Stimulated activated CD4-positive, alpha-beta T cell treated with anti-CD3 and anti-CD28 coated beads, Interleukin-15, amount 100 ng/mL, for 48 hours (primary cell): Measurements from ENCODE around the gene TGM1.
"Not testable (repeated sequence)": the region's sequence is repeated elsewhere in the genome, so short reads cannot be mapped to it uniquely, and the experiment has no call there.

ENCODE experiments used
- DNase-seq, 2 donors: peaks; one replicate each; pipeline ENCODE4 v3.0.0-alpha.2; 2020; ENCODE audit warnings: low read depth in 2 of 2

TGM1 gene

DNA sequence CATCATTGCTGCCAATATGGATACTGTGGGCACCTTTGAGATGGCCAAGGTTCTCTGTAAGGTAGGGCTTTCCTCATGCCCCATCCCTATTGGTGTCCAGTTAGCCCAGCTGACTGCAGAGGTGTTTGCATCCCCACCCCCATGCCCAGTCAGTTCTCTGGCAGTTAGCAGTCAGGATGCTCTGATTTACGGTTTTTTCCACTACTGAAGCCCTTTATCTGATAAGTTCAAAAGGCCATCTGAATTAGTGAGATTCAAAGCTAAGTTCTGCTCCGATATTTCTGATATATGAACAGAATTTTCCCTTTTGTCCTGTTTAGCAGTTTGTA is 29.5 kb downstream of the TGM1 start:
- DNase-seq, result no peak

DNA sequence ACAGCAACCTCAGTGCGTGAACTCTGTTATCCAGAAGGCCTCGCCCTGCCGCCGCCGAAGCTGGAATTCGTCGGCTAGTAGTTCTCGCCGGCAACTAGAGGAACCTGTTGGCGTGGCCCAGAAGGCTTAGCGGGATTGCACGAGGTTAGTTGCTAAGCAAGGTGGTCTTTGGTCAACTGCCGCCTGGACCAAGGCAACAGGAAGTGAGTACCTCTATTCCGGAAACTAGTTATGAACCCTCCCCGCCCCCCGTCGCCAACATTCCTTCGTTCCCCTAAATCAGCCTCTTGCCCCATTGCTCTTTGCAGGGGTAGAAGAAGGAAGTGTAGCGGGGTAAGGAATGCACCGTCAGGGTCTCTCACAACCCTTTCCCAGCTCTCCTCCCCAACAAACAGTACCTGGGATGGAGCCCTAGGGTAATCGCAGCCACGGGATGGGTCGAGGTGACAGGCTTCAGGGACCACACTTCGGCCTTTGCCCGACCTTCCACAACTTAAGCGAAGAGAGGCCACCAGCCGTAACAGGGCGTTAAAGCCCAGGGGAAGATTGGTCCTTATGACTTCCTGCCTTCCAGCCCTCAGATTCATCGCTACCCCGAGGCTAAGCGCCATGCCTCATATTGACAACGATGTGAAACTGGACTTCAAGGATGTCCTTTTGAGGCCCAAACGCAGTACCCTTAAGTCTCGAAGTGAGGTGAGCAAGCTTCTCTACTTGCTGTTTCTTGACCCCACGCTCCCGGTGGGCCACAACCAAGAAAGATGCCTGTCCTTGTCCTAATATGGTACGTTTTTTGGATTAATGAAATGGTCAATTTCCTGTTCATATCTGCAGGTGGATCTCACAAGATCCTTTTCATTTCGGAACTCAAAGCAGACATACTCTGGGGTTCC is 30.1 kb downstream of the TGM1 start, which contains the start of gene GMPR2:
Gene GMPR2, plus strand, starts transcription at position 285 of the 893 bp plus-strand sequence. Its CDS starts 325 bp downstream, at position 610.
- DNase-seq, result no peak

DNA sequence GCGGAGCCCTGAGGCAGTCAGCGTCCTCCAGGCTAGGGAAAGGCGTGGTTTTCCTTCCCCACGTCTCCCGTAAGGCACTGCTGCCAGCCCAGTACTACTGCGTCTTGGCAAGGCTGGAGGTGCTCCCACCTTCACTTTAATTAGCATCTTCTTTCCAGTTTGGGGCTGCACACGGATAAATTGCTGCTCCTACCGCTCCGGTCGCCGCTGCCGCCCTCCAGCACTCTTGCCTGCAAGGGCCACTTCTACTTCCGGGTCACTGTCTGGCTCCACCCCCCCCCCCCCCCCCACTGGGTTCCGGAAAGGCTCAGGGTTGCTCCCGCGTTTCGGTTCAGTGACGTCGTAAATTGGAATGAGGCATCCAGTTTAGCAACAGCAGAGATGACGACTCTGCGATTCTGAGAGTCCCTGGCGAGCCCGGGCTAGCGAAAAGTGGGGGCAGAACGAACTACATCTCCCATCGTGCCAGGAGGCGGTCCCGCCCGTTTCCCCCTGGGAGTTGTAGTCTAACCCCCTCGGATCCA is 30.8 kb downstream of the TGM1 start, which contains the start of gene NEDD8:
Gene NEDD8, minus strand, starts transcription at position 247 of the 524 bp plus-strand sequence. Its CDS starts 100 bp downstream, at position 147.
- peak; percentile 88 to 93 for DNase-seq

DNA sequence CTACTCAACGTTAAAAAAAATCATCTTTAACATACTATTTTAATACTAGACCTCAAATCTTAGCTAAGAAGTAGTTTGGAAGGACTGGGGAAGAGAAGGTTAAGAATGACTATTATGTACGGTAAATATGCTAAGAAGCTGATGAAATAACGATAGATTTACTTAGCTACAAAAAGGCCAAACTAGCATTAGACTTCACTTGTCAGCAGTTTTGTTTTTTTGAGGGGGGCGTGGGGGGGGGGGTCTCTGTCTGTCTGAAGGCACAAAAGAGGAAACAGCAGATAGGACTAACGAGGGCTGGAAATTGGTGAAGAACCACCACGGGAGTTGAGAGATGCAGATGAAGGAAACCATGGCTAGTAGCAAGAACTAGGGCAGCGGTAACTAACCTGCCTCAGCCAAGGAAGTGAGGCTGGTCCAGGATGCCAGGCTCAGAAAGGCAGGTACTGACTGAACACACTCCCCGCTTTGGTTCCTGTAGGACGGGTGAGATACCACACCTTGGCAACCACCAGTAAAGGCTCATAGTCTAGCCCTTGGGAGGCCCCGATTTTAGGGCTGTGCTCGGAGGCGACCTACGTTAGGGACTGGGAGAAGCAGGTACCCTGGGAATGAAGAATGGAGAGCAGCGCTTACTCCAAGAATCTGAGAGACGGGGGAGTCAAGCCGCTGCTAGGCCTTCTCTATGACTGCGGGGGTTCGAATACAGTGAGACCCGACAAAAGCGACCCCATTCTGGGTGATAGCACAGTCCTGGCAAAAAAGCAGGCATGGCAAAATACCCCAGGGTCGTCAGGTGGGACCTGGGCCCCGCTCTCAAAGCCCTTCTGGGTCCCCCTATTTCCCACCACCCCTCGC is 31.5 kb downstream of the TGM1 start:
- DNase-seq, result no peak

DNA sequence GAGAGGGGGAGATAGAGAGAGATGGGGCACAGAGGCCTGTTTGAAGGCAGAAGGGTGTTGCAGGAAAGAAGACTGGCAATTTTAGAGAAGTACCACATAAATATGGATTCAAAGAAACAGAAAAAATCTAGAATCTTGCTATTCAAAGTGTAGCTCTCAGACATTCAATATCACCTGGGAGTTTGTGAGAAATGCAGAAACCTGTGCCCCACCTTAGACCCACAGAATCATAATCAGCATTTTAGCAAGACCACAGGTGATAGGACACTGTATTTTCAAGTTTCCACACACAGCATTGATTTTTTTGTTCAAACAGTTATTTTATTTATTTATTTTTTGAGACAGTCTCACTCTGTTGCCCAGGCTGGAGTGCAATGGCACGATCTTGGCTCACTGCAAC is 34.1 kb downstream of the TGM1 start:
- no peak for DNase-seq

DNA sequence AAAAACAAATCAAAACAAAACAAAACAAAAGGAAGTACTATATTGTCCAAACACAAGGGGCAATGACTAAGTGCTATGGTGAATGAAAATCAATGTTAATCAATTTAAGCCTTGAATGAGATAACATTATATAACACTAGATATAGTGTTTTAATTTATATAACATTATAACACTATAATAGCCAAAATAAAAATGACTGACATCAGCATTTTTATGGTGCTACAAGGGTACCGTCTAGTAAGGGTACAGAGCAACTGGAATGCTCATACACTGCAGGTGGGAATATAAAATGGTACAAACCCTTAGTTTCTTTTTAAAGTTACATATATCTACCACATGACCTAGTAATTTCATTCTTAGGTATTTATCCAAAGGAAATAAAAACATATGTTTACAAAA is 36.5 kb downstream of the TGM1 start:
- DNase-seq, result no peak

DNA sequence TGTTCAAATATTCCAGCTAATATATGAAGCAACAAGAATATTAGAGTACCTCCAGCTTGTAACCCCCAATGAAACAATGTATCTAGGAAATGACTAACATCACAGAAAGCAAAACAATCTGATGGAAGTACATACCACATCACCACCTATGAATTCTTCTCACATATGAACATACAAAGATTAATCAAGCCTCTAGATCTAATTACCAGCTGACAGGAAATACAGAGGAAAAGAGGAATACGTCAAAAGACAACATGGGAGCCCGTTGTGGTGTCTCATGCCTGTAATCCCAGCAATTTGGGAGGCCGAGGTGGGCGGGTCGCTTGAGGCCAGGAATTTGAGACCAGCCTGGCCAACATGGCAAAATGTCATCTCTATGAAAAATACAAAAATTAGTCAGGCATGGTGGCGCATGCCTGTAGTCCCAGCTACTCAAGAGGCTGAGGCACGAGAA is 38.3 kb downstream of the TGM1 start:
- no peak for DNase-seq

DNA sequence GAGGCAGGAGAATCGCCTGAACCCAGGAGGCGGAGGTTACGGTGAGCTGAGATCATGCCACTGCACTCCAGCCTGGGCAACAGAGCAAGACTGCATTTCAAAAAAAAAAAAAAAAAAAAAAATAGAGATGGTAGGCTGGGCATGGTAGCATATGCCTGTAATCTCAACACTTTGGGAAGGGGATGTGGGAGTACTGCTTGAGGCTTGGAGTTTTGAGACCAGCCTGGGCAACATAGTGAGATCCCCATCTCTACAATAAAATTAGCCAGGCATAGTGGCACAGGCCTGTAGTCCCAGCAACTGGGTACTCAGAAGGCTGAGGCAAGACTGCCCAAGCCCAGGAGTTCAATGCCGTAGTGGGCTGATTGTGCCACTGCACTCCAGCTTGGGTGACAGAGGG is 40.0 kb downstream of the TGM1 start:
- DNase-seq, result not testable (repeated sequence)

DNA sequence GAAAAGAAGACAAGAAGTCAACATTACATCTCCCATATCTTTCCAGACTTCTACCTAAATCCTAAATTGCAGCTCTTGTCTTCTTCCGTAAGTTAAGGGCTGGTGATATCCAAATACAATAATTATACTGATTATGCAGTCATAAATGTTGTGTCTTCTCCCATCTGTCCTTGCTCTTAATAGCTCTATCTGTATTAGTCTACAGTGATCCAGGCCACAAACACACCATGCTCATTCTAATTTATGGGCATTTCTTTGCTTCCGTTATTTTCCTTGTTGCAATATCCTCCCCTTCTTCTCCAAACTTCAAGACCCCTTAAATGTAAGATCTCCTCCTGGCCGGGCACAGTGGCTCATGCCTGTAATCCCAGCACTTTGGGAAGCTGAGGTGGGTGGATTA is 43.5 kb downstream of the TGM1 start:
- DNase-seq, result no peak

DNA sequence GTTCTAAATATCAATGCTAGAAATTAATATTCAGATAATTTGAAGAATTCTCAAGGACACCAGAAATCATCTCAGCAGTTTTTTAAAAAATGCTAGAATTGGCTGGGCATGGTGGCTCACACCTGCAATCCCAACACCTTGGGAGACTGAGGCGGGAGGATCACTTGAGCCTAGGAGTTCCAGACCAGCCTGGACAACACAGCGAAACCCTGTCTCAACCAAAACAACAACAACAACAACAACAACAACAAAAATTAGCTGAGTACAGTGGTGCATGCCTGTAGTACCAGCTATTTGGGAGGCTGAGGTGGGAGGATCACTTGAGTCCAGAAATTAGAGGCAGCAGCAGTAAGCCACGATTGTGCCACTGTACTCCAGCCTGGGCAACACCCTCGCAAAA is 43.9 kb downstream of the TGM1 start:
- no peak for DNase-seq

DNA sequence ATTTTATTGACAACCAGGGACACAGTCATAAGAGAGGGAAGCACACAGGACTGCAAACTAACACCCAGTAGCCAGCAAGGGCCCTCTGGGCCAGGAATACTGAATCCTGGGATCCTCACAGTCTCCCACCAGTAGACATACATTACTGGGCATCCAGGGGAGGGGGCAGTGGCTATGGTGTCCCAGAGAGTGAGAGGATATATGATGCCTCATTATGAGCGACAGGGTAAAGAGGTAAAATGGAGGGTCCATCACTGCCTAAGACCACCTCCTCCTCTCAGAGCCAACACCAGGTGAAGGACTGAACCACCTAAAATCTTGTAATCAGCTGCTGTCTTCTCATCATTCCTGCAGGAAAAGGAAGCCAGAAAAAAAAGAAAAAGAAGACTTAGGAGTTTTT is 46.1 kb downstream of the TGM1 start:
- DNase-seq, result not testable (repeated sequence)

DNA sequence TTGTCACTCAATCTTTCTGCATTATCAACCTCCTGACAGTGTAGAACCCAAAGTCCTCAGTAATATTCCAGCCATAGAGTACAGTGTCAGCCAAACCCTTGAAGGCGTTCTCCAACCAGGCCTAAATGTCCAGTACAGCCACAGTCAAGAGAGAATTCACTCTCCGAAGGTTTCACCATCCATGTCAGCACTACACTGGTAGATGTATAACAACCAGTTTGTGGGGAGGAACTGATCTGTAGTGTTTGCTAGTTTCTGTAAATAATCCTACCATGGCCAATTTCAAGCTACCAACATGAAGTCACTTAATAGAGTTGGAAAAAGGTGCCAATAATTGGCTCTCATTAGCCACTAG is 46.7 kb downstream of the TGM1 start:
- DNase-seq, result no peak

DNA sequence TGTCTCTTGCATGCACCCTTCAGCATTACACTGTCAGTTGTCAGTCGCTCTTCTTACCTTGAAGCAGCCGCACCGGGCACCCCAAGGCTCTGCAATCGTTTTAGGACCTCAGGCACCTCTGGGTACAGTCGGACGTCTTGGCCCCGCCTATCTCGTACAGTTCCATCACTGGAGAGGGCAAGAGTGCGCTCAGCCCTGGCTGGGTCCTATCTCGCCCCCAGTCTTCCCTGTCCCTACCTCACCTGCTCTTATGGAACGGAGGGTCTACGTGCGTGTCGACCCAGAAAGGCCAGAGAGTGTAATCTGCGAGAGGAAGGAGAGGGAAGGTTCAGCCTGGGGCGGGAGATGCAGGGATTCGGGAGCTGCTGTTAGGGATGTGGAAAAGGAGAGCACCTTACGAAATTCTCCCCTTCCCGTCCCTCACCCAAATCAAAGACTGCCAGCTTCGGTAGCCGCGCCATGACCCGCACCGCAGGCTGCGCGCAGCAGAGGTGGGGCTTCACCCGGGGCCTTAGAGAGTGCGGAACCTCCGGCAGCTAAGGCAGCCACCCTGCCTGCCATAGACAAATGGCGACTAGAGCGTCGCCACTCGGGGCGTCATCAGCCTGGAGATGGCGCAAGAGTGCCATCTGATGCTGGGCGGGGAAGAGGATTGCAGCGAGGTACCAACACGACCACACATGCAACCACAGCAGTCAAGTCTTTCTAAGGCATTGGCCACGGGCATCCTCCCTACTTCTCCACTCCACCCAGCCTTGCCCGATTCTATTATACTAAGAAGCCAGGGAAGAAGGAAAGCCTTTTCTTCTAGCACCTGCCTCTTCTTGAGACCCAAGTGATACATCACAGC is 47.3 kb downstream of the TGM1 start, which contains the start of gene MDP1:
Gene MDP1, minus strand, starts transcription at position 572 of the 850 bp plus-strand sequence. Its CDS starts 111 bp downstream, at position 461.
- peak; percentile 71 to 77 for DNase-seq

DNA sequence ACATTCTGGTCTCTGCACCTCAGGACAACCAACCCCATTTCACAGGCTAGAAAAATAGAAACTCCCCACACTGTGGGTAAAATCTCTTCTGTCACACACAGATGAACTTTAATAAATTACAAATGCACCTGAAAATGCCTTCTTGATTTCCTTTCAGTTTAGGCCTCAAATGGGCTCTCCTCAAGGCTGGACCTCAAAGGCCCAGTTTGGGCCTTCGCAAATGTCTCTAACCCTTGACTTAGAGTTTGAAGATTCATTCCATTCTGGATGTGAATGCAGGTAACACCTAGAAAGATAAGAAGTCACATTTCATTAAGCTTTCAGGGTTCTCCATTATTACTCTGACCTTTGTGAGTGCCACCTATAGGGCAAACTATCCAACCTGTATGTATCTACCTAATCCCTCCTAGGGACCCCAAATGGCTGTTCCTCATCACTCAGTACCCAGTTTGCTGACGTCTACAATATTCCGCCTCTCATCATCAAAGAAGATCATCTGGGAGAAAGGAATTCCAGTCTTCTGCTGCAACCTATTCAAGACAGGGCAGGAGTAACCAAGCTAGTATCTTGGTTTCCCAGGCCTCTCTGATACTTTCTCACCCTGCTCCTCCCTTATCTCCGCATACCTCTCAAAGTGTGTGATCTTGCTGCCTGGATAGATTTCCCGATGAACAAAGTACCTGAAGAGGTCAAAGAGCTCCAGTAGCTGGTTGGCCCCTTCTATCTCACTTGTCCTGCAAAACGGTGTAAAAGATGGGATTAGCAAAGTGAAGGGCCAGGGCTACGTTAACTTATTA is 48.9 kb downstream of the TGM1 start:
- DNase-seq, result no peak

DNA sequence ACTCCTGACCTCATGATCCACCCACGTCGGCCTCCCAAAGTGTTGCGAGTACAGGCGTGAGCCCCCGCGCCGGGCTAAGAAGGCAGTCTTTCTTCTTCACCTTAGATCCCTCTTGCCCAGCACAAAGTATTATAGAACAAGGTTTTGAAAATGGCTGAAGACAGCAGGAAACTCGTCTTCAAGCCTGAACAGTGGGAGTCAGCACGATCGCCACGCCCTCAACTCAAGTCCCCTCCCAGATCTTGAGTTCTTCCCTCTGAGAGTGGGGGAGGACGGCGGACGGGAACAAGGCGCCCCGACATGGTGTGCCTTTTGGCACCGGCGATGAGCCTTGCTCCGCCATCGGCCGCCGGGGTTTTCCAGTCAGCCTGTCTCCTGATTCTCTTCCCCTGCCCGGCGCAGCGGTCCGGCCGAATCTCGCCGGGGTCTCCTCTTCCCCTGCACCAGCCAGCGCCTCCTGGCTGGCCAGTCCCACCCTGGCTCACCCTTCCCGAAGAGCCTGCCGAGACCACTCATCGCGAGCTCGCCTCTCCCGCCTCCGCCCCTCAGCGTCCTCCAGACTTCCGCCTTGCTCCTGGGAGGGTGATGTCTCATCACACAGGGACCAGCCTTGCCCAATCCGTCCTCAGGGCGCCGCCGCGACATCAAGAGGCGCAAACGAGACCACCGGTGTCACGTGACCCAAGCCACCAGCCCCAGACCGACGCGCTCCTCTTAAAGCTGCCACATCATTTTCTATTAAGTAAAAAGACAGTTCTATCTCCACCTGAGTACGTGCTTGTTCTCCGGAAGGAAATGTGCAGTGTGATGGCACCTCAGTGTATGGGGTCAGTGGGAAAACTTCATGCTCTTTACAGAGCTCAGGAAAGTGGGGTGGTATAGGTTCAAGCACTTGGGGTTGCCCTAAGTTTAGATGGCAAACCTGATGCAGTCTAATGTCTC is 49.8 kb downstream of the TGM1 start, which contains the start of gene CHMP4A:
Gene CHMP4A, minus strand, starts transcription at position 565 of the 942 bp plus-strand sequence. Its CDS starts 49 bp downstream, at position 516.
- DNase-seq, result peak; percentile 96

DNA sequence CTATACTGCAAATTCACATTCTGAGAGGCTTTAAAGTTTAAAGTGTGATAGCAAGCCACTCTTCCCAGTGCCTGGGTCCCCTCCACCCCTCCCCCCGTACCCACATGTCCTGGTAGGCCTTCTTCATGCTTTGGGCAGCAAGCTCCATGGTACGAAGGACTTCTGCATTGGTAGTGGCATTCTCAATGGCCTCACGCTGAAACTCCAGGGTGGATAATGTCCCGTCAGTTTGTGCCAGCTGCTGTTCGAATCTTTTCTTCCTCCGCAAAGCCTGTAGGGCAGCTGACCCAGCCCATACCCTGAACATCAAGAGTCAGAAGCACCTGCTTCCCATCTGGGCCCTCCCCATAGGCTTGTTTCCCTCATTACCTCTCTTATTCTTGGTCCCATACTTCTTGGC is 51.7 kb downstream of the TGM1 start:
- DNase-seq, result no peak

DNA sequence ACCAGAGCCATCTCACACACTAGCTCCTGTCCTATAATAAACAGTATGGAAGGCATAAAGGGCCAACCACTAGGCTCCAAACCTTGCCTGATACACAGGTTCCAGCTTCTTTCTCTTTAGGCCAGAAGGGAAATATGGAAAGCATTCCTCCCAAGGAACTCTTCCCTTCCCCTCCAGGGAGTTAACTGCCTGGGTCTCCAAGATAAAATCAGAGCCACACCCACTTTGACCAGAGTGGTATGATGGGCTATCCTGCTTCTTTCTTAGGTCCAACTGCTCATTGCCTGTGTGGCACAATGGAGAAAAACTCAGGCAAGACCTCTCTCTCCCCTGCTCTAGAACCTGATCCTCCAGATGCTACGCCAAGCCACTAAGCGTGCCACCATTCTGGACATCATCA is 55.4 kb downstream of the TGM1 start:
- no peak for DNase-seq

DNA sequence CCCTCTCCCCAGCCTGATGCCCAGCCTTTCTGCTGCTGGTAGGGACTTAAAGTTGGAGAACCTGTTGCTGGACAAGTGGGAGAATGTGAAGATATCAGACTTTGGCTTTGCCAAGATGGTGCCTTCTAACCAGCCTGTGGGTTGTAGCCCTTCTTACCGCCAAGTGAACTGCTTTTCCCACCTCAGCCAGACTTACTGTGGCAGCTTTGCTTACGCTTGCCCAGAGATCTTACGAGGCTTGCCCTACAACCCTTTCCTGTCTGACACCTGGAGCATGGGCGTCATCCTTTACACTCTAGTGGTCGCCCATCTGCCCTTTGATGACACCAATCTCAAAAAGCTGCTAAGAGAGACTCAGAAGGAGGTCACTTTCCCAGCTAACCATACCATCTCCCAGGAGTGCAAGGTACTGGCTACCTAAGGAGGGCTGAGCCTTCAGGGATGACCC is 55.8 kb downstream of the TGM1 start:
- no peak for DNase-seq
